ENCODE results near the gene NCAM1. TPM values are rescaled to one million over a fixed set of nuclear protein-coding genes. Genes with fewer than 3 reads are reported as not detected.

Gene NCAM1
- total and polyA plus RNA-seq, 2 donors (not counting 3 experiments of a cell fraction or from before 2014, with no cell fraction given): 0.03 TPM; not detected in 1

- no peaks in the 10 kb centered on the region for H3K79me2 ChIP-seq (ENCODE audit: control insufficient read depth, insufficient read depth, low read length)
- CTCF ChIA-PET: no interaction called here
- FAIRE-seq (no peak), DNase-seq (ENCODE audit: low read depth, low spot score) (no peak)
- no TSS peak for BruUV-seq (replicated peaks)
- no peak overlapping the region for H3K4me3 ChIP-seq (replicated peaks in 1 of 3; ENCODE audit: insufficient read depth in 1 of 3, low read depth in 1 of 3, low read length in 3 of 3)
- H3K27ac ChIP-seq (ENCODE audit: insufficient read depth, low read depth, low read length): no peak overlapping the region
- H3K36me3 ChIP-seq (ENCODE audit: control insufficient read depth in 2 of 2, extremely low read depth in 1 of 2, insufficient read depth in 2 of 2, low read length in 2 of 2): no peaks in the 10 kb centered on the region
- TF ChIP-seq MAX (IDR thresholded peaks at IDR 0.05; ENCODE audit: insufficient read depth, insufficient read length) (no peak), JUN (IDR thresholded peaks at IDR 0.05; ENCODE audit: borderline replicate concordance, insufficient read depth, insufficient read length, low read depth) (no peak), POLR2A (IDR thresholded peaks at IDR 0.05; ENCODE audit: low read depth, low read length) (no peak), FOS (IDR thresholded peaks at IDR 0.05; ENCODE audit: borderline replicate concordance, insufficient read depth, low read length) (no peak), GATA2 (IDR thresholded peaks at IDR 0.05; ENCODE audit: insufficient read depth, insufficient read length, low read depth, low read length) (no peak), POLR2AphosphoS5 (IDR thresholded peaks at IDR 0.05; ENCODE audit: insufficient read depth, low read depth, low read length) (no peak)
- H2AFZ ChIP-seq (ENCODE audit: low read depth, low read length): no peak overlapping the region
- H3K27me3 ChIP-seq (ENCODE audit: control insufficient read depth in 2 of 2, insufficient read depth in 2 of 2, low read length in 2 of 2): no peaks in the 10 kb centered on the region
- POLR2A ChIA-PET: no interaction called here
- no peaks in the 10 kb centered on the region for H3K9me3 ChIP-seq (replicated peaks; ENCODE audit: control insufficient read depth, insufficient read depth, low read length)
- H3K9me1 ChIP-seq (replicated peaks; ENCODE audit: control insufficient read depth, extremely low read depth, insufficient read depth, low read length): no peaks in the 10 kb centered on the region
- dilution Hi-C loops (cut with MboI; ENCODE audit: extremely low pct_ligation_motif_present, low sequenced_read_pairs) (no loop called here), intact Hi-C loops (cut with micrococcal nuclease) (no loop called here)
- H3K9ac ChIP-seq (replicated peaks; ENCODE audit: extremely low read depth, insufficient read depth, low read length): no peak overlapping the region
- no peaks in the 10 kb centered on the region for H3K4me1 ChIP-seq (ENCODE audit: control insufficient read depth, extremely low read depth, insufficient read depth, low read length)
- H4K20me1 ChIP-seq (replicated peaks; ENCODE audit: control insufficient read depth, extremely low read depth, insufficient read depth, low read length): no peaks in the 10 kb centered on the region
- H3K4me2 ChIP-seq (ENCODE audit: insufficient read depth, low read length): no peak overlapping the region
Observed at GRCh38 chr11:113001709-113002108, 40.5 kb downstream of the NCAM1 start.

GRCh38 chr11:113006896-113007445 lies 45.8 kb downstream of the NCAM1 start:
- intact Hi-C loops (cut with micrococcal nuclease): no loop called here
- Histone ChIP-seq H3K27me3 (ENCODE audit: control insufficient read depth in 2 of 2, insufficient read depth in 2 of 2, low read length in 2 of 2) (no peaks in the 10 kb centered on the region), H3K9ac (replicated peaks; ENCODE audit: extremely low read depth, insufficient read depth, low read length) (no peak overlapping the region), H3K36me3 (ENCODE audit: control insufficient read depth in 2 of 2, extremely low read depth in 1 of 2, insufficient read depth in 2 of 2, low read length in 2 of 2) (no peaks in the 10 kb centered on the region), H3K4me1 (ENCODE audit: control insufficient read depth, extremely low read depth, insufficient read depth, low read length) (no peaks in the 10 kb centered on the region), H3K9me1 (replicated peaks; ENCODE audit: control insufficient read depth, extremely low read depth, insufficient read depth, low read length) (no peaks in the 10 kb centered on the region), H2AFZ (ENCODE audit: low read depth, low read length) (no peak overlapping the region), H3K9me3 (replicated peaks; ENCODE audit: control insufficient read depth, insufficient read depth, low read length) (peaks cover 2% of the 10 kb centered on the region), H4K20me1 (replicated peaks; ENCODE audit: control insufficient read depth, extremely low read depth, insufficient read depth, low read length) (no peaks in the 10 kb centered on the region), H3K4me3 (replicated peaks in 1 of 3; ENCODE audit: insufficient read depth in 1 of 3, low read depth in 1 of 3, low read length in 3 of 3) (no peak overlapping the region), H3K27ac (ENCODE audit: insufficient read depth, low read depth, low read length) (no peak overlapping the region), H3K4me2 (ENCODE audit: insufficient read depth, low read length) (no peak overlapping the region), H3K79me2 (ENCODE audit: control insufficient read depth, insufficient read depth, low read length) (no peaks in the 10 kb centered on the region)
- dilution Hi-C loops (cut with MboI; ENCODE audit: extremely low pct_ligation_motif_present, low sequenced_read_pairs): no loop called here
- TF ChIP-seq JUN (IDR thresholded peaks at IDR 0.05; ENCODE audit: borderline replicate concordance, insufficient read depth, insufficient read length, low read depth) (no peak), CTCF (IDR thresholded peaks at IDR 0.05; ENCODE audit: extremely low read depth in 1 of 2, insufficient read depth in 1 of 2, low read depth in 1 of 2, low read length in 2 of 2) (no peak), POLR2A (IDR thresholded peaks at IDR 0.05; ENCODE audit: low read depth, low read length) (no peak), POLR2AphosphoS5 (IDR thresholded peaks at IDR 0.05; ENCODE audit: insufficient read depth, low read depth, low read length) (no peak), EZH2 (IDR thresholded peaks at IDR 0.05; ENCODE audit: borderline replicate concordance, low read depth, low read length, severe bottlenecking) (no peak), MAX (IDR thresholded peaks at IDR 0.05; ENCODE audit: insufficient read depth, insufficient read length) (no peak), MYC (IDR thresholded peaks at IDR 0.05; ENCODE audit: low read depth, low read length) (no peak), GATA2 (IDR thresholded peaks at IDR 0.05; ENCODE audit: insufficient read depth, insufficient read length, low read depth, low read length) (no peak), FOS (IDR thresholded peaks at IDR 0.05; ENCODE audit: borderline replicate concordance, insufficient read depth, low read length) (no peak)
- POLR2A ChIA-PET: no interaction called here
- FAIRE-seq (no peak), DNase-seq (ENCODE audit: low read depth, low spot score) (no peak)
- CTCF ChIA-PET: no interaction called here
- BruUV-seq (replicated peaks): no TSS peak

Measured in endothelial cell of umbilical vein (primary cell).